Activated naive CD4-positive, alpha-beta T cell treated with Interleukin-2 at 50 U/mL for 16 hours (primary cell): ENCODE results near the gene SHISAL1.
"Not testable (repeated sequence)": the region's sequence is repeated elsewhere in the genome, so short reads cannot be mapped to it uniquely, and the experiment has no call there.

Experiments used
- DNase-seq: peaks from one replicate; pipeline ENCODE4 v3.0.0-alpha.2; 2020

SHISAL1 gene

DNA sequence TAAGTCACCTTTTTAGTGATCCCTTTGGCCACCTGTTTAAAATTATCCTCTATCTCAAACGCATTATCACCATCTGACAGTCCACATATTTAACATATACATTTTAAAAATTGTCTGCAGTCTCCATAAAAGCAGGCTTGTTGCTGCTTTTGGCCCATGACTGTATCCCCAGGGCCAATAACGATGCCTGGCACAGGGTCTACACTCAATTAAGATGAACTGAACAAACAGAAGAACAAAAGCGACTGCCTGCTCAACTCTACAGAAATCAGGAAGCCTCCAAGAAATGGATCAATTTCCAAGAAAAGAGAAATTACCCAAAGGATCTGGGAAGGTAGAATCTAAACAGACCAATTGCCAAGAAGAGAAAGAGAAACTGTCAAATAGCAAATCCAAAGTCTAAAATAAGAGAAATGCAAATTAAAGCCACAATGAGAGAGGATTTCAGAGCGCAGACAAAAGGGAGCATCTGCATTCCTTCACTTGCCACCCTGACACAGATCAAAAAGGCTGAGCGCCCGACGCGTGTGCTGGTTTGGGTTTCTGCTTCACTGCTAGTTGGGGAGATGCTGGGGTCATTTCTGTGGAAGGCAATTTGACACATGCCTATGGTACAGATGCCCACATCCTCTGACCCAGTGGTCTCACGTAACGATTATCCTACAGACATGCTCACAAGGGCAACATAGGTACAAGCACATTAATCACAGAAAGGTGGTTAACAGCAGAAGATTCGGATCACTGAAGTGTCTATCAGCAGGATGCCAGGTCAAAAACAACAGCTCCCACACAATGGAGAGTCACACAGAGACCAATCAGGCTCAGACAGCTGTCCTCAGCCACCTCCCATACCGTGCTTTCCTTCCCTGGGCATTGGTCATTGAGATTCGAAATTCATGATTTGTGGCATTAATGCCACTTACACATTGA lies 55.9 kb downstream of the SHISAL1 start:
- no peak for DNase-seq

DNA sequence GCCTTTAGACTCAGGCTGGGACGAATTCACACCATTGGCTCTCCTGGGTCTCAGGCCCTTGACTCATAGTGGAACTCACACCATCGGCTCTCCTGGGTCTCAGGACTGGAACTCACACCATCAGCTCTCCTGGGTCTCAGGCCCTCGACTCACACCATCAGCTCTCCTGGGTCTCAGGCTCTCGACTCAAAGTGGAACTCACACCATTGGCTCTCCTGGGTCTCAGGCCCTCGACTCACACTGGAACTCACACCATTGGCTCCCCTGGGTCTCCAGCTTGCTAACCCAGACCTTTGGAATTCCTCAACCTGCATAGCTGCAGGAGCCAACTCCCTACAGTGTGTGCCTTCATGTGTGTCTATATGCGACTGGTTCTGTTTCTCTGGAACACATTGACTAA lies 56.7 kb downstream of the SHISAL1 start:
- no peak for DNase-seq

GRCh38 chr22:44254811-44255210 lies 57.9 kb downstream of the SHISAL1 start:
- no peak for DNase-seq

DNA sequence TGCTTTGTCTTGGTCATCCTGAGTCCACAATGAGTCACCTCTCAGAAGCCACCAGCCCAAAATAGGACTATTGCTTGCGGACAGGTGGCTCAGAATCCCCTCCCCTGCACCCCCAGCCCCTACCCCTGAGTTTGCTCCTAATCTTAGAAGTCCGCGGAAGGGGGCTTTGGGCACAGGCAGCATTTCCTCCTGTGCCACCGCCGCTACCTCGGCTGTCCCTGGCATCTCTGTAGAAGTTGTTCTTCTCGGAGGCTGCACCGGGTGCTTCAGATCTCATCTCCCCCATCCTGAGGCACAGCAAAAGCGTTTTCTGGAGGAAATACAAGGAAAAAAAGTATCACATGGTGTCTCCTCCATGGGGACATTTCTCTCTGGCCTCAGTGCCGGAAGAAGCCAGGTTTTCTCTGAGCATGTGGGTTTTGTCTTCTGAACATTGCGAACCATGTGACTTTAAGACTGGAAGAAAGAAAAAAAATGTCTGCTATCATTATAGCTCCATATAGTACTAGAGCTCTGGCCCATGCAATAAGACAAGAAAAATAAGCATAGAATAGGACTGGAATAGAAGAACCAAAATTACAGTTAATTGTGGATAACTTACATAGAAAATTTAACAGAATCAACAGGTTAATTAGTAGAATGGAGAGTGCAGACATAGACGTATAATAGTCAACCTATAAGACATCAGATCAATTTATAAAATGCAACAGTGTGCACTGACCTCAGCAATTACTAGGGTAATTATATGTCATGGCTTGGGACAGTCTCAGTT lies 63.2 kb downstream of the SHISAL1 start:
- no peak for DNase-seq

DNA sequence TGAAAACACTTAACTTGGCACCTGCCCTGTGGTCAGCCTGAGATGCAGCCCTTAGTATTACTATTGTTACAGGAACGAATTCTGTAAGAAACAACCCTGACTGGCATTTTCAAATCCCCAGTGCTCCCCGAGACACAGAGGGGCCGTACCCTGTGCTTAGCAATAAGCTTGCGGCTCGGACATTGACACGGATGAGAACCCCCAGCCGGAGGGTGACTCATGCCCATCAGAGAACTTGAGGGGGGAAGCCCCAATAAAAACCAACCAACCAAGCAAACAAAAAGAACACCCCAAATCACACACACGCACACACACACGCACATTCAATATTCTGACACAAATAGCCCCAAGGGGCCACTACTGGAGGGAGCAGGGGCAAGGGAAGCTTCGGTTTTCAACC lies 63.8 kb downstream of the SHISAL1 start:
- DNase-seq = no peak

GRCh38 chr22:44247923-44248892 lies 64.5 kb downstream of the SHISAL1 start:
- no peak for DNase-seq

DNA sequence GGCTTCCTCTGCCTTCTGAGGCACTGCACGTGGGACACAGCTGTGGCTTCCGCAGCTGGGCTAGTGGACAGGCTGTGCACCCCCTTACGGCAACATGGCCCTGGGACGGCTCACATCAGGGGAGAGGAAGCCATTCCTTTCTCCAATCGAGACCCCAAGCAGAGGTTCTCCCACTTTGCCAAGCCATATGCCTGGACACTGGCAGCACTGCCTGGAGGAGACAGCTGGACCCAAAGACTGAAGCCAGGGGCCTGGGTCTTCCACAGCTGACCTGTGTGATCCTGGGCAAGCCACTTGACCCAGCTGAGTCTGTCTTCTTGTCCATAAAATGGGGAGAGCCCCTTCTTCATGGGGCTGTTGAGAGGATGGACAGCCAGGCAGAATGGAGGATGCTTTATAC lies 65.4 kb downstream of the SHISAL1 start:
- DNase-seq = no peak

DNA sequence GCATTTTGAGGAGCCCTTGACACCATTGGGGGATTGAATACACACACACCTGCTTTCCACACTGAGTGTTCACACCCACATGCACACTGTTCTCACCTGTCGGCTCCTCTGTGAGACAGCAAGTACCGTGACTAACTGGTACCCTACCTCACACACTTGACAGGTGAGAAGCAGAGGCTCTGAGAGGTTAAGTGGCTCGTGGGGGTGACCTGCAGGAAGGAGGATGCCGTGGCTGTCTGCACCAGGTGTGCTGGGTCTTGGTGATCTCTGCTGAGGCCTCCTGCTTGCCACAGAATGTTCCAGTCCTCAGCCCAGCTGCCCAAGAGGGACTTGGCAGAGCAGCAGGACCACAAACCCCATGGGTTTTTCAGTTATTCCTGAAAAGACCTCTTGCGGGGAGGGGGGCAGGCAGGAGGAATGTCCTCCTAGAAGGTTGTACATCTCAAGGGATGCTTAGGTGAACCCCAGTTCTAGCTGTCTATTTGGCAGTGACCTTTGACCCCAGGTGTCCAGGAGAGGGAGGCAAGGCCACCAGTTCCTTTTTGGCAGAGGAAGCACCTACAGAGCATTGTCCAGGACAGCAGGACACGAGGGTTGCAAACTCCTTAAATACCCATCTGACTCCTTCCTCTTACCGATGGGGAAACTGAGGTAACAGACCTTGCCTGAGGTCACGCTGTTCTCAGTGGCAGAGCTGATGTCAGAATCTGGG lies 66.0 kb downstream of the SHISAL1 start:
- no peak for DNase-seq

DNA sequence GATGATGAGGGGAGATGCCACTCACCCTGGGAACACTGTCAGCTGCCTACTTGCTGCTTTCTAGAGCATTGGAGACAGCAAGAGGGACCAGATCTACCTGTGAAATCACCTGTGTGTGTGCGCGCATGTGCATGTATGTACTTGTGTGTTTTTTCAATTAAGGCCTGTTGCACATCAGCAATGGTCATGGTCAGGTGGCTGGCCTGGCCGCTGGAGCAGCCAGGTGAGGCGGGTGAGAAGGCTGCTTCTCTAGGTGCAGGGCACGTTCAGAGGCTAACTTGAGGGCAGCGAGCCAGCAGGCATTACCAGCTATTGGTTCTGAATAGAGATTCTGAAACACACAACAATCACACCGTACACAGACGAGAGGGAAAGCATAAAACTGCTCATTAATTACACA lies 66.9 kb downstream of the SHISAL1 start:
- no peak for DNase-seq

DNA sequence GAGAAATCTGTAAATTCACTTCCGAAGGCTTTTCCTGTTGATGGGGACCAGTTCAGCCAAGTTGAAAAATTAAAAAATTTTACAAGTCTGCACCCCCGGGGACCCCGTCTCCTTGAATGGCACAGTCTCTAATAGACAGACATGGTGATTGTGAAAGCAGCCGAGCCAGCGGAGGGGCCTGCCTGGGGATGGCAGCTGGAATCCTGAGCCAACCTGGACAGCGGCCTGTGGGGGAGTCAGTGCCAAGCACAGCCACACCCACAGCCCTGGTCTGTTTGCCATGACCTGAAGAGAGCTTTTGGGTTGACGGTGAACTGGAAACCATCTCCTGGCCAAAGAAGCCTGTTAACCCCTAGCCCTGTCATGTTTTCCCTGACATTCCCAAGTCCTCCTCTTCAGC lies 67.3 kb downstream of the SHISAL1 start:
- DNase-seq = no peak

DNA sequence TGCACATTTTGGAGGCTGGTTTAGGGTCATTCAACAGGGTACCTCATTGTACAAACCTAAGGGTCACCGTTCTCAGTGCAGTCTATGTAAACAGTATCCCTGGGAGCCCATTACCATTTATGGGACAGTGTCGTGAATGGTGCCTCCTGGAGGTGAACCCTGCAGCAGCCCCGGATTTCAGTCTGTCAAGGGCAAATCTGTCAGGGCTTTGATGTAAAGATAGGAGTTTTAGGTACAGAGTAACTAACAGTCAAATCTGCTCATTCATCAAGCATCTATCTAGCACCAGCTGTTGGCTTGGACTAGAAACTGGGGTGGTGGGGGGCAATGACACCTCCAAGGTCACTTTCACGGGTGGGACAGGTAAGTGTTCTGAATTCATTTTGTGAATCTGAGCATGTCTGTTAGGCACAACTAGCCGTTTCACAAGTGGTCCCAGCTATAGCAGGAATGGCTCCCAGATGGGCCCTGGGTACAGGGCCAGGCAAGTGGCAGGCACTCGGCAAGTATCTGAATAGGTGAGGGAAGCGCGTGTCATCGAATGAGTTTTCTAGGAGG lies 68.4 kb downstream of the SHISAL1 start:
- no peak for DNase-seq

GRCh38 chr22:44243761-44244160 lies 69.0 kb downstream of the SHISAL1 start:
- no peak for DNase-seq

DNA sequence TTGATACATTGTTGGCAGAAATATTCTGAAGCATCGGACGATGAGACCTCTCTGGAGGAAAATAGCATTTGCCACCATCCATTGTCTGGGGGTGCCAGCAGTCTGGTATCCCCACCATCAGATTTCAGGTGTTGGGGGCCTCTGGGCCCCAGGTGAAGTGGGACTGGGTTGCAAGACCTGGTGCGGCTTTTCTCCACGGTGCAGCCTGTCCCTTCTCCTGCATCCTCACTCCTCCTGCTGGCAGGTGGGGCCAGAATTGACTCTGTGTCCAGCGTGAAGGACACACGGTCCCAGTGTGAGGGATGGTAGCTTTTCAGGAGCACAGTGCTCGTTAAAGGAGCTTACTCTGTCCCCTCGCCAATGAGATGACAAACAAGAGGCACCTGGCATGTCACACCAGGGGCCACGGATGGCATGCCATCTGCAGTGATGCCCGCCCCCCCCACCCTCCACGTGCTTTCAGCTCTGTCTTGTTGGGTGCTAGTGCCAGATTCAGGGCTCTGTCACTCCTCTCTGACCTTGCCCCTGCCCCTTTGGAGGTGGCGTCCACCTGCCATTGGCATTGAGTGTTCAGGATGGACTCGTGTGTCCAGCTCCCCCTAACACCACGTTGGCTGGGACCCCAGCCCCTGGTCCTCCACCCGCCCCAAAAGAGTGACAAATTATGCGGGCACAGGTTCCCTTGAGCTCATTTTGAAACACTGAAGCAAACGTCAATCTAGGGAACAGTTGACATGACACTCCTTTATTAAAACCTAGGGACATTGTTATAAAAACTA lies 69.6 kb downstream of the SHISAL1 start:
- no peak for DNase-seq

DNA sequence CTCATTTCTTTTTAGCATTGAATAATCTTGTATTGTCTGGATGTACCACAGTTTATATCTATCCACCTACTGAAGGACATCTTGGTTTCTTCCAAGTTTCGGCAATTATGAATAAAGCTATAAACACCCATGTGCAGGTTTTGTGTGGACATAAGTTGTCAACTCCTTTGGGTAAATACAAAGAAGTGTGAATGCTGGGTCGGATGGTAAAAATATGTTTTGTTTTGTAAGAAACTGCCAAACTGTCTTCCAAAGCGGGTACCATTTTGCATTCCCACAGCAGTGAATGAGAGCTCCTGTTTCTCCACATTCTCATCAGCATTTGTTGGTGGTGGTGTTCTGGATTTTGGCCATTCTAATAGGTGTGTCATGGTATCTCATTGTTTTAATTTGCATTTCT lies 71.6 kb downstream of the SHISAL1 start:
- not testable (repeated sequence) for DNase-seq

DNA sequence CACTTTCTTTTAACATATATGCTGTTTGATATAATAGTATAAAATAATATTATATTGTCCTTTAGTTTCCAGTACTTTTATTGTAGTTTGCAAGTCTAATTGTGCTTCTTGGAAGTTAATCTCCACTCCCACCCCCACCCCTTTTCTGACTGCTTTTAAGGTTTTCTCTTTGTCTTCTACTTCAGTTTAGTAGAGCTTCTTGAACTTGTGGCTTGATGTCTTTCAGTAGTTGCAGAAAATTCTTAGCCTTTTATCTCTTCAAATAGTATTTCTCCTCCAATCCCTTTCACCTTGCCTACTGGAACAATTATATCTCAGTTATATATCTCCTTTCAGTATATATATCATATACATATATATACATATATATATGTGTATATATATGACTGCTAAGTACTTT lies 75.5 kb downstream of the SHISAL1 start:
- DNase-seq = no peak

- not testable (repeated sequence) for DNase-seq
These were observed 78.4 kb downstream of the SHISAL1 start for GRCh38 chr22:44234372-44234771.

DNA sequence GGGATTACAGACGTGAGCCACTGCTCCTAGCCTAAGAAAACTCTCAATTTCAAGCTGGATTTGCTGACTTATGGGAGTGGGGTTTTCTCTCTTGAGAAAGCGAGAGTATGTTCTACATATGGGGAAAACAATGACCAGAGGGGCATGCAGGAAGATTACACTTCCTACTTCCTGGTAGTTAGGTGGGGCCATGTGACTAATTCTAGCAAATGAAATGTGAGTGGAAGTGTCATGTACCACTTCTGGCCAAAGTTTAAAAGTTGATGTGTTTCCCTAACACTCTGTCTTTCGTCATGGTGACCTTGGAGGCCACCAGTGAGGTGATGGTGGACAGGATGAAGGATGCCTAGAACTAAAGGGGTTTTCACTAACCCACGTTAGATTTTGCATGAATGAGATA lies 81.5 kb downstream of the SHISAL1 start:
- no peak for DNase-seq

DNA sequence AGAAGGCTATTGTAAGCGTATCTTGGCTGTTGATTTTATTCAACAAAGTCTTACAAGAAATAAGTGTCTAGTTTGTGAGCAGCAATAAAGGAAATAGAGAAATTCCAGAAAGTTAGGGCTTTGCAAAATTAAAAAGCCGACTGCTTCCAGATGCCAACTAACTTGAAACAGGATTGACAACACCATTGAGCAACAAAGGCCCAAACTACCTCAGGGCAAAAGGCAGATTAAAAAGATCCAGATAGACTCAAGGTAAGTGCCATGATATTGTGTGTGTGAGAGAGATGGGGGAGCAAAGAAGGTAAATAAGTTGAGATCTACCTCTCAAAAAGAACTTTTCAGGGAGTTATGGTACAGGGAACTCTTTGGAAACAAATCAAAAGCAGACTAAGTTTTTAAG lies 82.9 kb downstream of the SHISAL1 start:
- no peak for DNase-seq

- DNase-seq = no peak
These were observed 83.4 kb downstream of the SHISAL1 start for GRCh38 chr22:44229331-44229730.

DNA sequence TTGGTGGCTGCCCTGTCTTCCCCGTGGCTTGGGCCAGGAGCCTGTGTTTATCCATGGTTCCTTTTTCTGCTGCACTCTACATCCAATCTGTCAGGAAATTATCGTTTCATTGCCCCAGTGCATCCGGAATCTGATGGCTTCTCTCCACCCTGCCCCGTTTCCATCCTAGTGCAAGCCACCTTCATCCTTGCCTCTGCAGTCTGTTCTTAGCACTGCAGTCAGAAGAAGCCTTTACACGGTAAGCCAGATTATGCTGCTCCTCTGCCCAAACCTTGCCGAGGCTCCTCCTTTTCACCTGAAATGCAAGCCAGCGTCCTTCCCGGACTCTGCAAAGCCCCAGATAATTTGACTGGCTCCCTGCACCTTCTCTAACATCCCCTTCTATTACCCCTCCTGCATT lies 86.9 kb downstream of the SHISAL1 start:
- DNase-seq = no peak

DNA sequence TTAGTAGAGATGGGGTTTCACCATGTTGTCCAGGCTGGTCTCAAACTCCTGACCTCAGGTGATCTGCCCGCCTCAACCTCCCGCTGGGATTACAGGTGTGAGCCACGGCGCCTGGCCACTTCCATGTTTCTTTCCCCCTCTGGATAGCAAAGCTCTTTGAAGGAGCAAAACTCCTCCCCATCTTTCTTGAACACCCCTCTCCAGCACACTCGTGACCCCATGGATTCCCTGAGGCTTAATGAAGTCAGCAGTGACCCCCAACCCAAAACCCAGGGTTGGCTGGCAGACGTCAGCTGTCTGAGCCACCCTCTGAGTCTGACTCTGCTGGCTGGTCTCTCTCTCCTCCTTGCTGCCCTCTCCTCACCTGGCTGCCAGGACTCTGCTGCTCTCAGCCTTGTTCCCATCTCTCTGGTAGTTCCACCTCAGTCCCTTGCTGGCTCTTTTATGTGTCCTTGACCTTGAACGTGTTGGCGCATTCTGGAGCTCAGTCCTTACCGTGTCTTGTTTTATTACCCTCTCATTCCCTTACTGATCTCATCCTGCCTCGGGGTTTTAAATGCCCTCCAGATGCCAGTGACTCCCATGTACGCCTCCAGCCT lies 87.6 kb downstream of the SHISAL1 start:
- DNase-seq = no peak
